NT2/D1 (cell line): ENCODE data around the gene PPT1.

Experiments used
- SUZ12 ChIP-seq: IDR thresholded peaks from 2 replicates; pipeline ENCODE4 v1.6.1; 2011; ENCODE audit not compliant: insufficient read length, insufficient read depth; ENCODE audit errors: extremely low read depth
- YY1 ChIP-seq: IDR thresholded peaks from 2 replicates; pipeline ENCODE4 v1.6.1; 2011; ENCODE audit not compliant: insufficient read length, insufficient read depth
- ZNF274 ChIP-seq: IDR thresholded peaks from 2 replicates; pipeline ENCODE4 v1.6.1; 2011; ENCODE audit warnings: mild to moderate bottlenecking, low read depth, low read length

DNA sequence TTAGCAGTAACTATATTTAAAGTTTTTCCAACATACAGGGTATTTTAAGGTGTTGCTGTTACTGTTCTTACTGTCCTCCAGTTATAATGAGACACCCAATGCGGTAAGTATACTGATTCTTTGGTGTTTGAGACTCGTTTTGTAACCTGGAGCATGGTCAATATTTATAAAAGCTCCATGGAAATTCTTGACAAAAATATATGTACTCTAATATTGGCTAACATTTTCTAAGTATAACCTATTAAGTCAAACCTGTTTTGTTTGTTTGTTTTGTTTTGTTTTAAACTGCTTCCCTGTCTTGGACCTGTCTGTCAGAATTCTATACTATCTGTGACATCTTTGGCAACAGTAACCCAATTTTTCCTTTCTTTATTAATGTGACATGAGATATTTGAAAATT is 72.4 kb downstream of the PPT1 start:
- TF ChIP-seq ZNF274 (no peak), YY1 (no peak), SUZ12 (no peak)
